Right lobe of liver (tissue), 6 donors: ENCODE measurements around the gene HTR4. TPM values are rescaled to one million over a fixed set of nuclear protein-coding genes. Genes with fewer than 3 reads are reported as not detected.

ENCODE experiments used
- ATAC-seq, 4 donors: fragments of 200-7000 bp; cut with Tn5 transposase; one replicate each; pipeline ENCODE4 v1.9.1; 2020; ENCODE audit warnings: mild to moderate bottlenecking in 4 of 4, moderate library complexity in 4 of 4
- DNase-seq, 3 donors: peaks; one replicate each; pipeline ENCODE4 v3.0.0-alpha.2; 2020
- H3K27ac ChIP-seq, 3 donors: fragments of 200-600 bp; one replicate each; pipeline ENCODE4 v1.8.0; 2022
- H3K27me3 ChIP-seq, 2 donors: fragments of 200-600 bp; one replicate each; pipeline ENCODE4 v1.8.0; 2022
- H3K36me3 ChIP-seq, 4 donors: fragments of 200-600 bp; sonication (generic) in 1 of 4; one replicate each; pipeline versions ENCODE4 v1.5.1 to v1.8.0; 2017 to 2022; ENCODE audit warnings: control low read depth in 1 of 4
- H3K4me1 ChIP-seq, 4 donors: fragments of 200-600 bp; sonication (generic) in 1 of 4; one replicate each; pipeline versions ENCODE4 v1.5.1 to v1.8.0; 2017 to 2022; ENCODE audit warnings: control low read depth in 1 of 4
- H3K4me3 ChIP-seq, 3 donors: fragments of 200-600 bp; one replicate each; pipeline ENCODE4 v1.8.0; 2022
- H3K9me3 ChIP-seq, 4 donors: fragments of 200-600 bp; sonication (generic) in 1 of 4; one replicate each; pipeline versions ENCODE4 v1.5.1 to v1.8.0; 2017 to 2022; ENCODE audit warnings: control low read depth in 1 of 4
- CTCF ChIP-seq, 4 donors: fragments of 200-600 bp in 3 of 4; fragments of 450-650 bp in 1 of 4; IDR thresholded peaks; one replicate each; pipeline versions ENCODE4 v1.5.1 to v1.8.0; 2016 to 2022; ENCODE audit warnings: antibody characterized with exemption in 4 of 4, mild to moderate bottlenecking in 2 of 4
- POLR2A ChIP-seq: fragments of 450-650 bp; IDR thresholded peaks from one replicate; pipeline ENCODE4 v1.6.1; 2017; ENCODE audit warnings: antibody characterized with exemption, mild to moderate bottlenecking
- WGBS: methylation state at CpG from one replicate; pipeline ENCODE4 v1.1.6; 2018; ENCODE audit warnings: low coverage, low lambda C conversion rate; ENCODE audit not compliant: insufficient coverage; ENCODE audit errors: missing lambda C conversion rate; 5-methylcytosine and 5-hydroxymethylcytosine counted together
- intact Hi-C, 2 donors: fragments of 100-400 bp; cut with DNase I; formaldehyde crosslinking; loops; one replicate each; pipeline versions ENCODE4 v1.11.2 to v1.14.1; 2022
- total RNA-seq, 6 experiments: library from RNA; depleted of rRNA in 2 of 6; stranded (reverse); fragments of >200 nt in 2 of 6; fragmentation: NEBNext Ultra II Directional in 3 of 6; extraction: Animal tissue kit (Norgen Biotek cat#: 25700) in 3 of 6; gene quantifications; one replicate each; pipeline versions ENCODE4 v1.1.0 to v1.2.4, GENCODE V29; 2016 to 2023
- donor health status: DM: no; HTN: yes; CAD: no.
- donor health status: DM: no; HTN: no; CAD: no.
- donor health status: DM: no; HTN: no; CAD: no.
- donor health status: DM: no; HTN: yes; CAD: no.
- donor health status: DM: no; HTN: yes; CAD: no.

HTR4 gene
- total RNA-seq, 6 experiments from 2014 or later, result 0.12 to 0.23 (median 0.13) TPM; not detected in 3

- intact Hi-C loops, result no loop called here
- ATAC-seq, result no peak
Observed at GRCh38 chr5:148586796-148587195, 67.5 kb downstream of the HTR4 start.

GRCh38 chr5:148585988-148586387 is 68.3 kb downstream of the HTR4 start:
- ATAC-seq, result peak in 2 of 4 donors; percentile 30 to 44
- Histone ChIP-seq H3K9me3 (no peaks in the 10 kb centered on the region), H3K27ac (no peak overlapping the region), H3K27me3 (no peaks in the 10 kb centered on the region), H3K4me1 (no peaks in the 10 kb centered on the region), H3K4me3 (no peak overlapping the region), H3K36me3 (no peaks in the 10 kb centered on the region)
- no peak for DNase-seq
- intact Hi-C loops, result no loop called here
- TF ChIP-seq POLR2A, result no peak
- peak in 1 of 4 donors; percentile 36 for TF ChIP-seq CTCF (IDR thresholded peaks at IDR 0.05)

More at GRCh38 chr5:148586796-148587195, 67.5 kb downstream of the HTR4 start:
- no peaks in the 10 kb centered on the region for H3K27me3 ChIP-seq
- H3K36me3 ChIP-seq, result no peaks in the 10 kb centered on the region
- no peak overlapping the region for H3K4me3 ChIP-seq
- no peak for DNase-seq
- H3K4me1 ChIP-seq, result no peaks in the 10 kb centered on the region
- WGBS, result 15% methylated on average over 2 of the region's 2 CpGs
- no peak overlapping the region for H3K27ac ChIP-seq
- H3K9me3 ChIP-seq, result no peaks in the 10 kb centered on the region
- TF ChIP-seq CTCF (IDR thresholded peaks at IDR 0.05), result no peak
- TF ChIP-seq POLR2A, result no peak

GRCh38 chr5:148584103-148584502 is 70.2 kb downstream of the HTR4 start:
- no peak for ATAC-seq
- TF ChIP-seq POLR2A (no peak), CTCF (IDR thresholded peaks at IDR 0.05) (no peak)
- no peaks in the 10 kb centered on the region for H3K36me3 ChIP-seq
- H3K27me3 ChIP-seq, result no peaks in the 10 kb centered on the region
- no peak overlapping the region for H3K4me3 ChIP-seq
- H3K27ac ChIP-seq, result no peak overlapping the region
- no peaks in the 10 kb centered on the region for H3K9me3 ChIP-seq
- intact Hi-C loops, result no loop called here
- H3K4me1 ChIP-seq, result no peaks in the 10 kb centered on the region
- no peak for DNase-seq

- Histone ChIP-seq H3K9me3 (no peaks in the 10 kb centered on the region), H3K27me3 (no peaks in the 10 kb centered on the region), H3K4me3 (no peak overlapping the region), H3K4me1 (no peaks in the 10 kb centered on the region), H3K36me3 (no peaks in the 10 kb centered on the region), H3K27ac (no peak overlapping the region)
- no peak for ATAC-seq
- no peak for TF ChIP-seq CTCF (IDR thresholded peaks at IDR 0.05)
- no peak for DNase-seq
- intact Hi-C loops, result no loop called here
- 80% methylated on average over 1 of the region's 2 CpGs for WGBS
Observed at GRCh38 chr5:148583421-148583965, 70.8 kb downstream of the HTR4 start.

GRCh38 chr5:148574167-148574566 is 80.2 kb downstream of the HTR4 start:
- Histone ChIP-seq H3K4me3 (no peak overlapping the region), H3K27ac (no peak overlapping the region), H3K4me1 (no peaks in the 10 kb centered on the region), H3K9me3 (no peaks in the 10 kb centered on the region), H3K27me3 (no peaks in the 10 kb centered on the region), H3K36me3 (no peaks in the 10 kb centered on the region)
- WGBS, result 56% methylated on average over 4 of the region's 4 CpGs
- TF ChIP-seq CTCF (IDR thresholded peaks at IDR 0.05) (no peak), POLR2A (no peak)
- ATAC-seq, result no peak
- intact Hi-C loops, result no loop called here
- DNase-seq, result no peak
